HPDE6-E6E7 (cell line): ENCODE data around the gene VPS13C.

Experiments used
- DNase-seq: peaks from one replicate; pipeline ENCODE4 v3.0.0; 2011; ENCODE audit warnings: missing footprints; ENCODE audit errors: extremely low spot score

The VPS13C gene, protein sequence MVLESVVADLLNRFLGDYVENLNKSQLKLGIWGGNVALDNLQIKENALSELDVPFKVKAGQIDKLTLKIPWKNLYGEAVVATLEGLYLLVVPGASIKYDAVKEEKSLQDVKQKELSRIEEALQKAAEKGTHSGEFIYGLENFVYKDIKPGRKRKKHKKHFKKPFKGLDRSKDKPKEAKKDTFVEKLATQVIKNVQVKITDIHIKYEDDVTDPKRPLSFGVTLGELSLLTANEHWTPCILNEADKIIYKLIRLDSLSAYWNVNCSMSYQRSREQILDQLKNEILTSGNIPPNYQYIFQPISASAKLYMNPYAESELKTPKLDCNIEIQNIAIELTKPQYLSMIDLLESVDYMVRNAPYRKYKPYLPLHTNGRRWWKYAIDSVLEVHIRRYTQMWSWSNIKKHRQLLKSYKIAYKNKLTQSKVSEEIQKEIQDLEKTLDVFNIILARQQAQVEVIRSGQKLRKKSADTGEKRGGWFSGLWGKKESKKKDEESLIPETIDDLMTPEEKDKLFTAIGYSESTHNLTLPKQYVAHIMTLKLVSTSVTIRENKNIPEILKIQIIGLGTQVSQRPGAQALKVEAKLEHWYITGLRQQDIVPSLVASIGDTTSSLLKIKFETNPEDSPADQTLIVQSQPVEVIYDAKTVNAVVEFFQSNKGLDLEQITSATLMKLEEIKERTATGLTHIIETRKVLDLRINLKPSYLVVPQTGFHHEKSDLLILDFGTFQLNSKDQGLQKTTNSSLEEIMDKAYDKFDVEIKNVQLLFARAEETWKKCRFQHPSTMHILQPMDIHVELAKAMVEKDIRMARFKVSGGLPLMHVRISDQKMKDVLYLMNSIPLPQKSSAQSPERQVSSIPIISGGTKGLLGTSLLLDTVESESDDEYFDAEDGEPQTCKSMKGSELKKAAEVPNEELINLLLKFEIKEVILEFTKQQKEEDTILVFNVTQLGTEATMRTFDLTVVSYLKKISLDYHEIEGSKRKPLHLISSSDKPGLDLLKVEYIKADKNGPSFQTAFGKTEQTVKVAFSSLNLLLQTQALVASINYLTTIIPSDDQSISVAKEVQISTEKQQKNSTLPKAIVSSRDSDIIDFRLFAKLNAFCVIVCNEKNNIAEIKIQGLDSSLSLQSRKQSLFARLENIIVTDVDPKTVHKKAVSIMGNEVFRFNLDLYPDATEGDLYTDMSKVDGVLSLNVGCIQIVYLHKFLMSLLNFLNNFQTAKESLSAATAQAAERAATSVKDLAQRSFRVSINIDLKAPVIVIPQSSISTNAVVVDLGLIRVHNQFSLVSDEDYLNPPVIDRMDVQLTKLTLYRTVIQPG (N-terminal part only)

DNA sequence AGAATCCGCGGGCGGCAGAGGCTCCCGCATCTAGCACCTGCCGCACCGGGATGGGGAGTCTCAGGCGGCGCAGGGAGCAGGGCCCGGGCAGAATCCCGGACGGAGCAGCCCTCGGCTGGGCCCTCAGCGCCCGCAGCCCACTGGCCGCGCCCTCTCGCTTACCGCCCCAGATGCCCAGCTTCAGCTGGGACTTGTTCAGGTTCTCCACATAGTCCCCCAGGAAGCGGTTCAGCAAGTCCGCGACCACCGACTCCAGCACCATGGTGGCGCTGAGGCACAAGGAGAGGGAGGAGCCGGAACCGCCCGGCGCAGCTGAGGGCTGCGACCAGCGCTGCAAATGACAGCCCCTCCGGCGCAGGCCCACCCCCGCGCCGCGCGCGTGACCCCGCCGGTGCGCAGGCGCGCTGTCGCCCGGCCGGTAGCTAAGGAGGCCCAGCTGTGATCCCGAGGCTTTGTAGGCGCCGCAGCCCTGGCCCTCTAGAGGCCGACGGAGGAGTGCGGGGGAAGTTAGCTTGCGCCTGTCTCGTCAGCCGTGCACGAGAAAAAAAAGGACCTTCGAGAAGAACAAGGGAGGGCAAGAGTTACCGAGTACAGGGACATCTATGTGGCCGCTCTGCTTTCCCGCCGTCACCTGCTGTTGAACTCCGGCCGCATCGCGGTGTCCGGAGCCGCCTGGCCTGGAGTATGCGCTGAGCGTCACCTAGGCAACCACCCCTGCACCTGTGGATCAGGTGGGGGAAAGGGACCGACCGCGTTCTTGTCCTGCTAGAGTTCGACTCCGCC is at the start of gene VPS13C:
VPS13C (minus strand) TSS at position 335 of the 783 bp plus-strand sequence; CDS start at position 262, 73 bp downstream.
- DNase-seq = peak; percentile 86

DNA sequence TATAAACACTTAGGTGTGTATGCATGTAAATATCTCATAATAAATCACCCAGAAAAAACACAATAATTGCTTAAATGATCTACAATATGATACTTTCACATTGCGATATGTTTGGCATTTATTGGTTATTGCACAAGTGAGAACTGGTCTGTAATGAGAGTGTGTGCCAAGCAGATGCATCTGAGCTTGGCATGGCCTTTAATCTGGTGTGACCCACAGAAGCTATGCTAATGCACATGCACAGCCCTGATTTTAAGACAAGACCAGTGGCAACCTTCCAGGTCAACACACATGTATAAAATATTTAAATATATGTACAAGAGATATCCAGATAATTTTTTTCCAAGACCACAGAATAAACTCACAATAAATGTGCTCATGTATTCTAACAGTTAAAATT is 49.2 kb upstream of the VPS13C start:
- no peak for DNase-seq

DNA sequence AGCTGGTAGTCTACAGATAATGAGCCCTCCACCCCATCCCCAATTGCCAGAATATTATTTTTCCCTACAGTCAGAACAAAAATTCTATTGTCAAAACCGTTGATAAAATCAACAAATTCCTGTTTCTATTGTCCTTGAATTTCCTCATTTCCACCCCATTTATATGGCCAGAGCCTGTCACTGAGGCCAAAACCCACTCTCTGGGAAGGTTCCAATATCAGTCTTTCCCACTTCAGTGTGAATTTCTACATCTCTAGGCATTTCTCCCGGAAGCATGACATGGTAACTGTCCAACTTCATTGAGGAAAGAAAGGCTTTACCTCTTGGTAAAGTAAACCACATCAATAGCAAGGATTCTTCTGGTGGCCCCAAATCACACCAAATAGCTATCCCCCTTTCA is 48.2 kb upstream of the VPS13C start:
- DNase-seq = no peak

DNA sequence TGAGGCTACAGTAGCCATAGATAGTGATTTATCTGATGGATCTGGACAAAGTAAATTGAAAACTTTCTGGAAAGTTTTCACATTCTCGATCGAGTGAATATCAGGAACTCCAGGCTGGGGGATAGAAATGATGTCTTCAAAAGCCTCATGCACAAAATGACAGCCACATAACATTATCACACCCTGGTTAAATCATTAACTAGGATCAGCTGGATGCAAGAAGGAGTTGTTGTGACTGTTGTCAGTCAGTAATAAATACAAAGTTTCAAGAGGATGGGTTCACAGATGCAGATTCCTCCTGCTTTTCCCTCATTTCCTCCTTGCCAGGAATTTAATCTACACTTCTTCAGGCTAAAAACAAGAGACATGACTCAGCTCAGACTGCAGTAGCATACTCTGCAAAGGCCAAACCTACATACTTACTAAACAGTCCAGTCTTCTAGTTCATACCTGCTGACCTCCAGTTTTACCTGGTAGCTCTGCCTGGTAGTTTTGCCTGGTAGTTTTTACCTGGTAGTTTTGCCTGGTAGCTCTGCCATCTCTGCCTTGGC is 47.4 kb upstream of the VPS13C start:
- DNase-seq = no peak

DNA sequence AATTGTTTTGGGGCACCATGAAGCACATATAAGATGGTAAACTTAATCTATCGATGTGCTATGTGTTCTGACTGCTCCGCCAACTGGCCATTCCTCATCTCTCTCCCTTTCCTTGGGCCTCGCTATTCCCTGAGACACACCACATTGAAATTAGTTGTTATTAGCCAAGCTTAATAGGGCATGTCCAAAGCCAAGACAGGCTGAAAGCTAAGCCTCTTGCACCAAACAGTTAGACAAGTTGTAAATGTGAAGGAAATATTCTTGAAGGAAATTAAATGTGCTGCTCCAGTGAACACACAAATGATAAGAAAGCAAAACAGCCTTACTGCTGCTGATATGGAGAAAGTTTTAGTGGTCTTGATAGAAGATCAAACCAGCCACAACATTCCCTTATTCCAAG is 45.8 kb upstream of the VPS13C start:
- DNase-seq = no peak

DNA sequence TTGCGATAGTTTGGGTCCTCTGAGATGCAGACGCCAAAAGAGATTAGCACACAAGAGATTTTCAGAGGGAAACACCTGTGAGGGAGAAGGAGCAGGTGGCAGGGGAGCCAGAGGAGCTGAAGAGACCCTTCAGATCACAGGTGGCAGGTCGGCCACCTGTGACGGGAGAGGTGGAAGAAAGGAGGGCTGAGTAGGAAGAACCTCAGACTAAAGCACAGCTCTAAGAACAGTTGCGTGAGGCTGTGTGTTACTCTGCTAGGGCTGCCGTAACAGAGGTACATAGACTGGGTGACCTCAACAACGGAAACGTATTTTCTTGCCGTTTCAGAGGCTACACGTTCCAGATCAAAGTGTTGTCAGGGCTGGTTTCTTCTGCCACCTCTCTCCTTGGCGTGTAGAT is 45.0 kb upstream of the VPS13C start:
- DNase-seq = no peak

DNA sequence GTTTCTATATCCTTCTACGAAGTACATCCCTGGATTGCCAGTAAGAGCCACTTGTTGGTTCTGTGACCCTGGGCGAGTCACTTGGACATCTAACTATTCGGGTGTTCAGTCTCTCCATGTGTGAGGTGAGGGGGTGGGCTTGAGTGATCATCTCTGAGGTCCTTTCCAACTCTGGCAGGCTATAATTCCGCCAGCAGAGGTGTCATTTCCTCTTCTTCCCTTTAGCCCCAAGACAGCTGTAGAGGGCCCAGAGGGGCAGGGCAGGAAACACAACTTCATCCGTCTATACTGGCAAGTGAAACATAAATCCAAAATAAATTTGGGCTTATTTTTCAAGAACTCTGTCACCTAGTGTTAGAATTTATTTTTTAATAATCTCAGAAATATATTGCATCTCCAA is 44.6 kb upstream of the VPS13C start:
- no peak for DNase-seq

DNA sequence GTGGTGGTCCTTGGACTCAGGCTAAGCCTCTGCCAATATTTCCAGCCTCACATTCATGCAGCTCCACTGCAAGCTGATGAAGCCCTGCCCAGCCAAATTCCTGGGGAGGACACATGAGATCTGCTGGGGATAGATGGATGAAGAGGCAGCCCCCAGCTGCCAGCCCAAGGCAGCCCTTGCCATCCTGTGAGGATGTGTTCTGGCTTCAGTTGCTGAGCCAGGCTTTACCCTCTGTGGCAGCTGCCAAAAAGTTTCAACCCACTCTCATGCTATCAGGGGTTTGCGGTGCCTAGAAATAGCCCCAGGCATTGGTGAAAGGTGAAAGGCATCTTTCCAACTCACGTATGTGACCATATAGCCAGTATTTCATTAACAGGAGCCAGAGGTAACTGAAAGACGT is 44.2 kb upstream of the VPS13C start:
- DNase-seq = no peak

DNA sequence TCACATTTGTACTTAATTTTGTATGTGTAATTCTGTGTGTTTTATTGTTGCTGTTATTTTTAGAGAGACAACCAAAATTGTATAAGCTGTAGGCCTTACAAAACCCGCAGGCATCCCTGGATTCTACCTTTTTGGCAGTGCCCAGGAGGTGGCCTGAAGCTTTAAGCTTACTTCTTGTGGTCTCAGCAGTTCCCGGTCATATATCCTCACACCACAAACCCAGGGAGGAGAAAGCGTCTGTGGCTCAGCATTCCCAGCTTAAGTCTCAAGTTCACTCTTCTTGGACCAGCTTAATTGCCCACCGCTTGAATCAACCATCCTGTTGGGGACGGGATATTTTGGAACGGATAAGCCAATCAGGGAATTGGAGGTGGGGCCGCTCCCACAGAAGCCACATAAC is 43.2 kb upstream of the VPS13C start:
- DNase-seq = no peak

DNA sequence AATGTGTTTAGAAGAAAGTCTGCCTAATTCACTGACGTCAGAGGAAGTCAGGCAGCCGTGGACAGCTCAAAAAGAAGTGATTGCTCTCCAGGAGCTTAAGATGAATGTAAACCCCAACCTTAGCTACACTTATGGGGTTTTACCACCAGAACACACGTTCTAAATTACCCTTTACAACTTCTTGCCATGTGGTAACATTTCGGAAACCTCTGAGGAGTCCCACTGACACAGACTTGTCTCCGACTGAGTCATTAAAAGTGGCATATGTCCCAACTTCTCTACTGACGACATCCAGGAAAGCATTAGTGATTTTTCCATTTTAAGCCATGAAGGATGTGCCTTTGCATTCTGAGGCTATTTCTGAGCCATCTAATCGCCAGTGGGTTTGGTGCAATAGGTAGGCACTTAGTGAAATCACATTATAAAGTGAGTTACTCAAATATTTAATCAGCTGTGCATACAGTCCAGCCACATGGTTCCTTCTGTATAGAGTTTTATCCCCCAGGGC is 38.9 kb upstream of the VPS13C start:
- DNase-seq = no peak

DNA sequence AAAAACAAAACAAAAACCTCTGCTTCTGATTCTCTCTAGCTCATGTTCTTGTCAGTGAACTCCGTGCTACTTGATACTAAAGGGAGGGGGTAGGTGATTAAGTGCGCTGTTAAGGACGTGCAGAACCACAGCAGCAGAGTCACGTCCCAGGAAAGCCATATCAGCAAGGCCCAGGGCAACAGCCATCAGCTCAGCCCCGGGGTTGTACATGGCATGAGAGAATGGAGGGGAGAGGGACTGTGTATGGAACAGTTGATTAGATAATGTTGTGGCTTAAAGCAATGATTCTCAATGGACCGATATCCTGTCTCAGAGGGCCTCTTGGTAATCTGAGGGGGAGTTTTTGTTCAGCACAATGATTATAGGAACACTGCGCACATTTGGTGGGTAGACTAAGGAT is 34.1 kb upstream of the VPS13C start:
- DNase-seq = no peak

DNA sequence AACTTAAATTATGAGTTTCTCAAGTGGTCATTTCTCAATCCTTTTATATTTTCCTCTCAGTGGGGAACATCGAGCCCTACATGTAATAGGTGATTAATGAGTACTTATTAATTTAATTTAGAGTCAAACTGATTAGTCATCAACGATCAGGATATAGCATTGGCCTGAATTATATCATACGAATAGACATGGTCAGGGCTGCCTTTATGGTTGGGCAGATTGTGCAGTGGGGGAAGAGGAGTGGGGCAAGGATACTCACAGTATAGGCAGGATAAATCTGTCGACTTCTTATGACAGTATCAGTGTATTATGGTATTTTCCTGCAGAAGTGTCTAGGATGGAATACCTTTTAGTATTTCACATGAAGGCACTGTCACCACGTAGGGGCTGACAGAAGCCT is 33.6 kb upstream of the VPS13C start:
- DNase-seq = no peak

DNA sequence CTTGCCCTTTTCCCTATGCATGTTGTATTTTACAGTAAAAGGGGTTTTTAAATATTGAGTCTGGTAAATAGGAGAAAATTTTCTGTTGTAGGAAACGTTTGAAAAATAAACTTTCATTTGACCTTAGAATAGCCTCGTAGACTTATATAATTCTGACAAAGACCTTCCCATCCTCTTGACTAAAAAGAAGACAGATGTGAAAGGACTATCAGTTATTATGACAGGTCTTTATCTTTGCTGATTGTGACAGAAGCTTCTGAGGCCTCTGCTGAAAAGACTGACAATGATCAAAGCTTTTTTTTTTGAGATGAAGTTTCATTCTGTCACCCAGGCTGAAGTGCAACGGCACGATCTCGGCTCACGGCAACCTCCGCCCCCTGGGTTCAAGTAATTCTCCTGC is 30.7 kb upstream of the VPS13C start:
- DNase-seq = no peak

DNA sequence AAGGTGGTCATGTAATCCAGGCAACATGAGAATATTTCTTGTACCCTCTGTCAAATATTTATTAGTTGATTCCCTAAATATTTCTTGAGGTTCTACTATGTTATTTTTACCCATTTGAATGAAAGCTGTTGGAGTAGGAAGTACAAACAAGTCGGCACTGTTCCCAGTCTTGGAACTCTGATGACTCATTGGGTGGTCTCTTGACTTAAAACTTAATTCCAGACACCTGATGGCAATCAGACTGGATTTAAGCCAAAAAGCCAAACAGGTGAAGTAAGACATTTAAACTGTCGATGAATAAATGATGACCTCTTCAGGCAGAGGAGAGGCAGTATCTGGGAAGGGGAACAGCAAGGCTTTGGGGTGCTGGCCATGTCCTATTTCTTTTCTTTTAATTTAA is 29.4 kb upstream of the VPS13C start:
- DNase-seq = no peak

DNA sequence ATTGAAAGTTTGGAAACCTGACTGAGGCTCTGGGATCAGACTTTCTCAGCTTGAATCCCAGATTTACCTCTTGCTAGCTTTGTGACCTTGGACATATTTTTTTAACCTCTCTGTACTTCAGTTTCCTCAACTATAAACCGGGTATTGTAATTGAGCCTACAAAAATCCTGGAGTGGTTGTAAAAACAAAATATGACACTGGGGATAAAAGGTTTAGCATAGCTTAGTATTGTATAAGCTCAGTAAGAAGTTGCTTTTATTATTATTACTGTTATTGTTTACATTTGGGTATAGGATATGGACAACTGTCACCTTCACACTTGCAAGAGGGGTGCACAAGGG is 28.1 kb upstream of the VPS13C start:
- no peak for DNase-seq

DNA sequence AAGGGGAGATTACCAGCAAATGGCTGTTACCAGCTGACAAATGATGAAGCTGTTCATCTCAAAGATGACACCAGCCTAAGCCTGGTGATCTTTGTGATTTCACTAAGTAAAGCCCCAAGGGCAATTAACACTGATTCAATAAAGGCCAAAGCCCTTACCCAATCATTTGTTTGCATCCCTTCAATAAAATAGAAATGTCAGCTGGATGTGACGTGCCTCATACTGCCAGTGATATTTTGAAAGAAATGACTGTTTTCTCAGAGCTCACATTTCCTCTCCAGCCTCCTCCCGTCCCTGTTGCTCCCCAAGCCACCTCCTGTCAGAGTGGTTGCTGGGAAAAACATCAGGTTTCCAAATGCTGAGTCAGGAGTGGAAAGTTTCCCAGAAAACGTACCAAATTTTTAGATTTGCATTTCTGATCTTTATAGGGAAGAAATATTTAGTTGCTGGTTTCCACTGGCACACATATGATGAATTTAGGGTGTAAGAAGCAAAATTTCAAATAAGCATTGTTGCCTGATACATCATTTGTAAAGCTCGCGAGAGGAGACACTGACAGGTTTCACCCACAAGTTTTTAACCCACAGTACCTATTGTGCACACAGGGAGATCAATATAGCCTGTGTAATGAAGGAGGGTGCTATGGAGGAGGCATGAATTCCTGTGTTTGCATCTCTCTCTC is 27.6 kb upstream of the VPS13C start:
- DNase-seq = no peak

DNA sequence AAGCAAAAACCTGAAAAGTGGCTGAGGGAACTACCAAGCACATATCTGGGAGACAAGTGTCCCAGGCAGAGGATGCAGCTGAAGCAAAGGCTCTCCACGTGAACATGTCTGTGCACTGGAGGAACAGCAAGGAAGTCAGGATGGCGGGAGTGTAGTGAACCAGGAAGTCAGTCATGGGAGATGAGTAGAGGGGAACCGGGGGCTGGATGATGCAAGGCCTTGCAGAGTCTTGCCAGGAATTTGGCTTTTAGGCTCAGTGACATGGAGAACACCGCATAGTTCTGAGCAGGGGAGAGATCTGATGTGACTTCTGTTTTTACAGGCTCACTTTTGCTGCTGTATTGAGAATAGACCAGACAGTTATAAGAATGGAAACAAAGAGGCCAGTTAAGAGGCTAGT is 25.5 kb upstream of the VPS13C start:
- no peak for DNase-seq

DNA sequence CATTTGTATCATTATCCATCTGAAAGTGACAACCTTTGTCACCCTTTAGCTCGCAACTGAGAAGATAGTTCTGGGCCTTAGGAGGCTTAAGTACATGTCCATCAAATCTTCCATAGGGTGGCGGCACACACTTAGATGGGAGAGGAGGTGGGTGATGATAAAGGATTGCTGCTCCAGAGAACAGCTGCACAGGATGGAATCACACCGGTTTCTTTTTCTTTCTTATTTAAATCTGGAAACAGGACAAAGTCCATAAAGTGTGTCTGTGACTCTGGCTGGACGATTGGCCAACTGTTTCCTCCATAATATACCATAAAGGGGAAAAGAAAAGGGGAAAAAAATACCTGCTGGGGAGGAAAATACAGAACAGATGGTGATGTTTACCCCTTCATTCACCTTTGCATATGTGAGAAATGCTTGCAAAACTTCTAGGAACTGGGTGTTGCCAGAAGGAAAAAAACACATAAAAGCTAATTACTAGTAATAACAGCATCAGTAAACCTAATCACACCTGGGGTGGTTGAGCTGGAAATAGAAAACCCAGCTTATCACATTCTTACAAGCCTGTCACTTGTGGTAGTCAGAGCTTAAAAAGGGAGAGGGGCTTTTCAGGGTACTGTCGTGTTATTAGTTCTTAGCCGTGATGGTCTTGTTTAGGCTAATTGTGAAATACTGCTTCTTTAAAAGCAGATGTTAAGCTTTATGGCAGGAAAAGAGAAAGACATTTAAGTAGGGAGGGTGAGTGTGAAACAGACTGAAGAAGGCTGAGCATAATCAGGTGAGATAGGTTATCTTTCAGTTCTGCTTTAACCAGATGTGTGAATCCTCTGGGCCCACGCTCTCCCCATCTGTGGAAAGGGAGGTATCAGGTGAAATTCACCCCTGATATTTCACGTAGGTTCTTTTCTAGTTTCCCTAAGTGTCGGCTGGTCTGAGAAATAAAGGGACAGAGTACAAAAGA is 23.2 kb upstream of the VPS13C start:
- DNase-seq = no peak

DNA sequence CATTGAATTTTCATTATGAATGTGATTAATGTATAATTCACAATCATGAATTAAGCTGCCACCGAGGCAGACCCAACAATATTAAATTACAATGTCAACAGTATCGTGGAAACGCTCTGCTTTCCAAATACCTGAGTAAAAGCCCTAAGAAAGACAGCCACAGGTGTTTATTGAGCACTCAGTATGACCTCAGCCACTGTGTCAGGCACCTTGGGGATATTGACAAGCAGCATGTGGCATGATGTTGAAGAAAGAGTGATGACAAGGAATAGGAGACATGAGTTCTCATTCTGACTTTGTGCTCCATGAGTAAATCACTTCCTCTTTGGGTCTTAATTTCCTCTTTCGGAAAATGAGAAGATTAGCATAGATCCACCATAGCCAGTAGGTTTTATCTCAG is 19.3 kb upstream of the VPS13C start:
- no peak for DNase-seq
